ENCODE data around the gene ATP6AP1.

The ATP6AP1 gene

GRCh38 chrX:154429711-154430110 is 1.2 kb downstream of the ATP6AP1 start:
- in situ Hi-C loops (cut with MboI; ENCODE audit: low sequenced_read_pairs): no loop called here
- Histone ChIP-seq H3K27me3 (ENCODE audit: low read depth) (no peaks in the 10 kb centered on the region), H3K36me3 (replicated peaks) (peaks cover 37% of the 10 kb centered on the region), H3K9me3 (no peaks in the 10 kb centered on the region), H3K4me1 (peaks cover 16% of the 10 kb centered on the region), H3K4me3 (peak overlapping the region; percentile 63)
- no peak for DNase-seq (ENCODE audit: low spot score in 2 of 2)

- no peaks in the 10 kb centered on the region for H3K9me3 ChIP-seq
- H3K36me3 ChIP-seq (replicated peaks): peaks cover 45% of the 10 kb centered on the region
- no peak overlapping the region for H3K4me3 ChIP-seq
- H3K27me3 ChIP-seq (ENCODE audit: low read depth): no peaks in the 10 kb centered on the region
- no peak for DNase-seq (ENCODE audit: low spot score in 2 of 2)
- peaks cover 16% of the 10 kb centered on the region for H3K4me1 ChIP-seq
- in situ Hi-C loops (cut with MboI; ENCODE audit: low sequenced_read_pairs): no loop called here
These were observed 2.0 kb downstream of the ATP6AP1 start for GRCh38 chrX:154430479-154430878.

DNA sequence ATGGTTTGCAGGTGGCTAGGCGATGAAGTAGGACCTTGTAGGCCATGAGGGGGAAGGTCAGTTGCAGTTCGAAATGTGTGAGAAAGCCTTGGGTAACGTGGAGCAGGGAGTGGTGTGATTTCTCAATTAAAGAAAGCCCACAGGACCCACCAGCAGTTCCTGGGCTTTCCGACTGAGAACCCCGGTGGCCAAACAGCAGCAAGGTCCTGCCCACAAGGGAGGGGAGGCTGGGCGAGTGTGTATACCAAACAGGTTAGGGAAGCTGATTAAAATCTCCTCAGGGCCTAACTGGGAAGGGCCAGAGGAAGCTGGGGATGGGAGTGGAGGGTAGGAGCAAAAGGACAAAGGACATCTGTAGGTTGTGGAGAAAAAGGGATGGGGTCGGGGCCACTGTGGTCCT is 2.4 kb downstream of the ATP6AP1 start:
- in situ Hi-C loops (cut with MboI; ENCODE audit: low sequenced_read_pairs): no loop called here
- Histone ChIP-seq H3K9me3 (no peaks in the 10 kb centered on the region), H3K36me3 (replicated peaks) (peaks cover 49% of the 10 kb centered on the region), H3K27me3 (ENCODE audit: low read depth) (no peaks in the 10 kb centered on the region), H3K4me3 (no peak overlapping the region), H3K4me1 (peaks cover 16% of the 10 kb centered on the region)
- DNase-seq (ENCODE audit: low spot score in 2 of 2): no peak

DNA sequence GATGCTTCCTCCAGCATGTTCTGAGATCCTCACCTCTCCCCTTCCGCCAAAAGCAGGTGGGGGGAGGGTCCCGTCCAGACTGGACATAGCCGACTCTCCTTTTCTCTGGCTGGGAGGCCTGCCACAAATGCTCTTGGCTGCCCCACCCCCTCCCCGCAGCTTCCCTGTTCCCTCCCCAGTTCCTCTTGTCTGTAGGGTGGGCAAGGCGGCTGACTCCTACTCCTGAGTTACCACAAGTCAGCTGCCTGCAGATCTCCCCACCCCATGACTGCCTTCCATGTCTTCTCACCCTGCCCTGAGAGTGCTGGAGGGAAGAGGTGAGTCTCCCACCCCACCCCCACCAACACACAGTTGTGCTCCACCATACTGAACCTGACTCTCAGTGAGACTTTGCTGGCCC is 2.9 kb downstream of the ATP6AP1 start:
- no peak overlapping the region for H3K4me3 ChIP-seq
- in situ Hi-C loops (cut with MboI; ENCODE audit: low sequenced_read_pairs): no loop called here
- H3K4me1 ChIP-seq: peaks cover 21% of the 10 kb centered on the region
- no peak for DNase-seq (ENCODE audit: low spot score in 2 of 2)
- no peaks in the 10 kb centered on the region for H3K27me3 ChIP-seq (ENCODE audit: low read depth)
- peaks cover 54% of the 10 kb centered on the region for H3K36me3 ChIP-seq (replicated peaks)
- no peaks in the 10 kb centered on the region for H3K9me3 ChIP-seq

DNA sequence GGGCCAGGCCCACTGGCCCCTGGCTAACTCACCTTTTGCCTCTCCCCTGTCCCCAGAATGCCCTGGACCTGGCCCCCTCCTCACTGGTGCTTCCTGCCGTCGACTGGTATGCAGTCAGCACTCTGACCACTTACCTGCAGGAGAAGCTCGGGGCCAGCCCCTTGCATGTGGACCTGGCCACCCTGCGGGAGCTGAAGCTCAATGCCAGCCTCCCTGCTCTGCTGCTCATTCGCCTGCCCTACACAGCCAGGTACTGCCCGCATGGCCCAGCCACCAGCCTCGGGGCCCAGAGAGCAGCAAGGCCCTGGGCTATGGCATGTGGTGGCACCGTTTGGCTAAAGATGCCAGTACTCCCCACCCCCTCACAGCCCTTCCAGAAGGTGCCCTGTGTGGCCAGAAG is 3.7 kb downstream of the ATP6AP1 start:
- Histone ChIP-seq H3K4me3 (no peak overlapping the region), H3K36me3 (replicated peaks) (peaks cover 55% of the 10 kb centered on the region), H3K4me1 (peaks cover 21% of the 10 kb centered on the region), H3K9me3 (no peaks in the 10 kb centered on the region), H3K27me3 (ENCODE audit: low read depth) (no peaks in the 10 kb centered on the region)
- DNase-seq (ENCODE audit: low spot score in 2 of 2): no peak
- in situ Hi-C loops (cut with MboI; ENCODE audit: low sequenced_read_pairs): no loop called here

DNA sequence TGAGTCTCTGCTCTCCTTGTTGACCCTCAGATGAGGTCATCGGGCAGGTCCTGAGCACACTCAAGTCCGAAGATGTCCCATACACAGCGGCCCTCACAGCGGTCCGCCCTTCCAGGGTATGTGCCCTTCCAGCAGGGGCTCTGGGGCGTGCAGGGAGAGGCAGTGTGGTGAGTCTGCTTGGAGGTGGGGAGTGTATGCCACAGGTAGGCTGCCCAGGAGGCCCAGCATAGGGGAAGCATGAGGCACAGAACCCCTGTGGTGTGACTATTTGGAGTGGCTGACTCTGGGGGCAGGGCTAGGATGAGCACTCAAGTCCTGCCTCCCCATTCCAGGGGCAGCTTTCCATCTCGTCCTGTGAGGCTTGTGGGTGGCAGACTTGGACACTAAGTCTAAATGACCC is 5.1 kb downstream of the ATP6AP1 start:
- Histone ChIP-seq H3K4me3 (no peak overlapping the region), H3K27me3 (ENCODE audit: low read depth) (no peaks in the 10 kb centered on the region), H3K36me3 (replicated peaks) (peaks cover 62% of the 10 kb centered on the region), H3K9me3 (no peaks in the 10 kb centered on the region), H3K4me1 (peaks cover 13% of the 10 kb centered on the region)
- in situ Hi-C loops (cut with MboI; ENCODE audit: low sequenced_read_pairs): no loop called here
- DNase-seq (ENCODE audit: low spot score in 2 of 2): no peak

GRCh38 chrX:154434394-154435168 is 6.1 kb downstream of the ATP6AP1 start:
- H3K9me3 ChIP-seq: no peaks in the 10 kb centered on the region
- in situ Hi-C loops (cut with MboI; ENCODE audit: low sequenced_read_pairs): no loop called here
- DNase-seq (ENCODE audit: low spot score in 2 of 2): no peak
- H3K27me3 ChIP-seq (ENCODE audit: low read depth): no peaks in the 10 kb centered on the region
- peaks cover 69% of the 10 kb centered on the region for H3K36me3 ChIP-seq (replicated peaks)
- no peak overlapping the region for H3K4me3 ChIP-seq
- peaks cover 8% of the 10 kb centered on the region for H3K4me1 ChIP-seq

DNA sequence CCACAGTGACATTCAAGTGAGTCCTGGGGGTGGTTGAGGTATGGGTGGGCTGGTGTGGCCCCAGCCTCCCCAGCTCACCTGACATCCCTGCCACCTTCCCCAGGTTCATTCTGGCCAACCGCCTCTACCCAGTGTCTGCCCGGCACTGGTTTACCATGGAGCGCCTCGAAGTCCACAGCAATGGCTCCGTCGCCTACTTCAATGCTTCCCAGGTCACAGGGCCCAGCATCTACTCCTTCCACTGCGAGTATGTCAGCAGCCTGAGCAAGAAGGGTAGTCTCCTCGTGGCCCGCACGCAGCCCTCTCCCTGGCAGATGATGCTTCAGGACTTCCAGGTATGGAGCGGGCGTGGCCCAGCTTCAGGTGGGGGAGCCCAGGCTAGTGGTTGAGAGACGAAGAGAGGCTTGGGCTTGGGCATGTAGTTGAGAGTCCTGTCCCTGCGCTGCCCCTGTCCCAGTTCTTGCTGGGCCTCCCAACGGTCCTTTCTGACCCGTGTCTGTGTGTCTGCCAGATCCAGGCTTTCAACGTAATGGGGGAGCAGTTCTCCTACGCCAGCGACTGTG is 6.8 kb downstream of the ATP6AP1 start:
- no peak for DNase-seq (ENCODE audit: low spot score in 2 of 2)
- in situ Hi-C loops (cut with MboI; ENCODE audit: low sequenced_read_pairs): no loop called here
- H3K4me1 ChIP-seq: peaks cover 5% of the 10 kb centered on the region
- H3K9me3 ChIP-seq: no peaks in the 10 kb centered on the region
- no peaks in the 10 kb centered on the region for H3K27me3 ChIP-seq (ENCODE audit: low read depth)
- no peak overlapping the region for H3K4me3 ChIP-seq
- peaks cover 69% of the 10 kb centered on the region for H3K36me3 ChIP-seq (replicated peaks)

DNA sequence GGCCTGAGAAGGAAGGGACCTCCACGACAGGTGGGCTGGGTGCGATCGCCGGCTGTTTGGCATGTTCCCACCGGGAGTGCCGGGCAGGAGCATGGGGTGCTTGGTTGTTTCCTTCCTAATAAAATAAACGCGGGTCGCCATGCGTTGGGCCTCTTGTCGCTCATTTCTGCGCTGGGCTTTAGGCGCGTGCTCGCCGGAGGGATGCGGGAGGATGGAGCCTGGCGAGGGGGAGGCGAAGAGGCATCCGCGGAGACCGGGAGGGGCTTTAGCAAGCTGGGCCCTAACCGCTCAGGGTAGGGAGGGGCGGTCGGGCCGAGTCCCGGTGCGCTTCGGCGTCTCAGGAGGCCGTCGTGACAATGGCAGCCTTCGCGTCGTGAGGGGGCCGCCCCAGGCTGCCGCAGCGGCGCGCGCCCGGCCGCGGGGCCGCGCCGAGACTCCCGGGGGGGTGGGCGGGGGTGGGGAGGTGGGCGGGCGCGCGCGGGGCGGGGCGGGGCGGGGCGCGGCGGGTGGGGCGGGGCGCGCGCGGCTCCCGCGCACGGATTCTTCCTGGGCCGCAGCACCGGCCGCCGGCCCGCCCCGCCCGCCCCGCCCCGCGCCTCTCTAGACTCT is 8.0 kb downstream of the ATP6AP1 start:
- in situ Hi-C loops (cut with MboI; ENCODE audit: low sequenced_read_pairs): no loop called here
- Histone ChIP-seq H3K36me3 (replicated peaks) (peaks cover 79% of the 10 kb centered on the region), H3K4me1 (peaks cover 5% of the 10 kb centered on the region), H3K9me3 (no peaks in the 10 kb centered on the region), H3K4me3 (peak overlapping the region; percentile 97), H3K27me3 (ENCODE audit: low read depth) (no peaks in the 10 kb centered on the region)
- peak; percentile 44 to 76 for DNase-seq (ENCODE audit: low spot score in 2 of 2)

DNA sequence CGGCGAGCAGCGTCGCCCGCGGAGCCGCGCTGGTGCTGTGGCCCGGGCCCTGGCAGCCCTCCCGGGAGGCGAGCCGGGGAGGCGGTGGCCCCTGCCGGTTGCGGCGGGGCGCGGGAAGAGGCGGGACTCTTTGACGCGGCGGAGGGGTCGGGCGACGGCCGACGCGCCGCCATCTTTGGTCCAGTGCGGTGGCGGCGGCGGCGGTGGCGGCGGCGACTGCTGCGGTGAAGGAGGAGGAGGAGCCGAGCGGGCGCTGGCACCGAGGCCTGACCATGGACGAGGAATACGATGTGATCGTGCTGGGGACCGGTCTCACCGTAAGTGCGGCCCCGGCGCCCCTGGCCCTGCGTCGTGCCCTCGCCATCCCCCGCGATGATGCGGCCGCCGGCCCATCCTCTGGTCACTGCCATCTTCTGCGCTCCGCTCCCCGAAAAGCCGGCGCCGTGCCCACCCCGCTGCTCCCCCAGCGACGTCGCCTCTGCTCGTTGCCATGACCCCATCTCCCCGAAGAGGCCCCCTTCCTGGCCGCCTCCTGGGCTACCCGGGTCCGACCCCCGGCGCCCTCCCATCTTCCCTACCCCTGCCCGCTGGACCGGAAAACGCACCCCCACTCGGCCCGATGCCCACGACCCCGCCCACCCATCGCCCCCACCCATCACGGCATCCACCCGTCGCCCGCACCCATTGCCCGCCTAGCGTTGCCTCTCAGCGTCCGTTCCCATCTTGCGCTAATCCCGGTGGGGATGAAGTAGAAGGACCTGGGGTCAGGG is 8.7 kb downstream of the ATP6AP1 start, which contains the start of gene GDI1:
TSS of gene GDI1 (plus strand) at position 172 of the 770 bp plus-strand sequence. CDS start at position 273, 101 bp downstream.
- H3K4me1 ChIP-seq: peaks cover 5% of the 10 kb centered on the region
- in situ Hi-C loops (cut with MboI; ENCODE audit: low sequenced_read_pairs): no loop called here
- H3K4me3 ChIP-seq: peak within 1 kb of the TSS; percentile 97
- no peaks in the 10 kb centered on the region for H3K9me3 ChIP-seq
- no peaks in the 10 kb centered on the region for H3K27me3 ChIP-seq (ENCODE audit: low read depth)
- H3K36me3 ChIP-seq (replicated peaks): peaks cover 79% of the 10 kb centered on the region
- peak; percentile 24 to 86 for DNase-seq (ENCODE audit: low spot score in 2 of 2)

DNA sequence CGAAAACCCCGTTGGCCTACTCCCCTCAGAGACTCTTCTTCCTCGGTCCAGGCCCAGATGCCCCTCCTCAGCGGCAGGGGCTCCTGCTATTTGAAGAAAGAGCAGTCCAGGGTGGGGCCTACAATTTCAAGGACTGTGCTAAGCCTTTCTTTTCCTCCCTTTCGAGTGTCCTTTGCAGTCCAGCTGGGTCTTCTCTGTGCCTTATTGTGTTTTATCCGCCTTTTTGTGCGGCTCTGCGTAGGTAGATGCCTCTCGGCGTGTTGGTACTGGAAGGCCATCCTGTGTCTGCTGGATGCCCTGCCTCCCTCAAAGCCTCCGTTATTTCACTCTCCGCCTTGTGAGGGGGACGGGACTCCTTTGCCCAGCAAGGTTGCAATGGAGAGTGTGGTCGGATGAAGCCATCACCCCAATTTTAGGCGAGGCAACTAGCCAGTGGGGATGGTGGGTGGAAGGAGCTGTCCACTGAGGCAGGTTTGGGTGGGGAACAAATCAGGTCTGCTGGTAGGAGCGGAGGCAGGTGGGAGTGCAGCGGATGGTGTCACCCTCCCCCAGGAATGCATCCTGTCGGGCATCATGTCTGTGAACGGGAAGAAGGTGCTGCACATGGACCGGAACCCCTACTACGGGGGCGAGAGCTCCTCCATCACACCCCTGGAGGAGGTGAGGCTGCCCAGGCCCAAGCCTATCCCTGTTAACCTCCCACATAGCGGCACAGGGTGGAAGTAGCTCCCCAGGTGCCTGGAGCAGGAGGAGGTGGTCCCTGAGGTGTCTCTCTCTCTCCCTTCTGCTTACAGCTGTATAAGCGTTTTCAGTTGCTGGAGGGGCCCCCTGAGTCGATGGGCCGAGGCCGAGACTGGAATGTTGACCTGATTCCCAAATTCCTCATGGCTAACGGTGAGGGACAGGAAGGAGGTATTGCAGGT is 9.8 kb downstream of the ATP6AP1 start:
- H3K36me3 ChIP-seq (replicated peaks): peaks cover 75% of the 10 kb centered on the region
- DNase-seq (ENCODE audit: low spot score in 2 of 2): no peak
- in situ Hi-C loops (cut with MboI; ENCODE audit: low sequenced_read_pairs): no loop called here
- no peaks in the 10 kb centered on the region for H3K27me3 ChIP-seq (ENCODE audit: low read depth)
- H3K9me3 ChIP-seq: no peaks in the 10 kb centered on the region
- H3K4me1 ChIP-seq: peaks cover 6% of the 10 kb centered on the region
- peak overlapping the region; percentile 97 for H3K4me3 ChIP-seq

GRCh38 chrX:154439841-154440240 is 11.4 kb downstream of the ATP6AP1 start:
- no peak for DNase-seq (ENCODE audit: low spot score in 2 of 2)
- in situ Hi-C loops (cut with MboI; ENCODE audit: low sequenced_read_pairs): no loop called here

More at GRCh38 chrX:154439841-154440240, 11.4 kb downstream of the ATP6AP1 start:
- no peaks in the 10 kb centered on the region for H3K27me3 ChIP-seq (ENCODE audit: low read depth)
- H3K4me3 ChIP-seq: no peak overlapping the region
- no peaks in the 10 kb centered on the region for H3K9me3 ChIP-seq
- peaks cover 64% of the 10 kb centered on the region for H3K36me3 ChIP-seq (replicated peaks)
- H3K4me1 ChIP-seq: peaks cover 13% of the 10 kb centered on the region

Data from HAP-1 (cell line).